Fibroblast of skin of scalp (primary cell): ENCODE data around the gene COL10A1.

Source experiments
- DNase-seq: peaks from one replicate; pipeline ENCODE4 v3.0.0-alpha.2; 2013

Gene COL10A1

GRCh38 chr6:116083052-116083451 lies 42.9 kb downstream of the COL10A1 start:
- no peak for DNase-seq

GRCh38 chr6:116078945-116079344 lies 47.0 kb downstream of the COL10A1 start:
- DNase-seq: no peak

DNA sequence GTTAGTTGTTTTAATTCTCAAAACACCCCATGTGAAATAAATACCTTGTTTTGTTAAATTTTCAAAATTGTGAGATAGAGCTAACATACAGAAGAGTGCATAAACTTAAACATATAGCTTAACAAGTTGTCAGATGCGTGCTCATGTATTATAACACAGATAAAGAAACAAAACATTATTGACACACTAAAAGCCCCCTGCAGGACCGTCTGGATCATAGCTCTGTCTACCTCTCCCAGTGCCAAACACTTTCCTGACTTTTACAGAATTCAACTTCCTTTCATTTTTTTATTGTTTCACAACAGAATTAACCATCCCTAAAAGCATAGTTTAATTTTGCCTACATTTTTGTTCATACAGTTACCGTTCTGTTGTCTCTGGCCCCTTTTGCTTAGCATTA lies 47.4 kb downstream of the COL10A1 start:
- no peak for DNase-seq

GRCh38 chr6:116074732-116075390 lies 51.1 kb downstream of the COL10A1 start:
- no peak for DNase-seq

GRCh38 chr6:116073765-116074440 lies 52.0 kb downstream of the COL10A1 start:
- no peak for DNase-seq

DNA sequence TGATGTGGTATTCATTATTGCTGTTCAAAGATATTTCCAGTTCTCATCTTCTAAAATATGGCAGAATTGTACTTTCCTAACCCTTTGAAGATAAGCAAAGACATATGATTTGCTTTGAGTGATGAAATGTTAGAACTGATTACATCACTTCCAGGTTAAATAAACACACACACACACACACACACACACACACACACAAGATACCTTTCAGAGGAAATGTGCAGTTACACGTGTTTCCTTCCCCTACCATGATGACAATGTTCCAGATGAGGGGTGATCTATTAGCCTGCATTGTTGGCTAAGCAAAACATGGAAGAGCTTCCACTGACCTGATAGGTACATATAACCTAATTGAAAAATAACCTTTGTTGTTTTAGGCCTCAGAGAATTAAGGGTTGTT lies 53.6 kb downstream of the COL10A1 start:
- DNase-seq: no peak

- DNase-seq: no peak
Observed at GRCh38 chr6:116070616-116071389, 55.1 kb downstream of the COL10A1 start.

DNA sequence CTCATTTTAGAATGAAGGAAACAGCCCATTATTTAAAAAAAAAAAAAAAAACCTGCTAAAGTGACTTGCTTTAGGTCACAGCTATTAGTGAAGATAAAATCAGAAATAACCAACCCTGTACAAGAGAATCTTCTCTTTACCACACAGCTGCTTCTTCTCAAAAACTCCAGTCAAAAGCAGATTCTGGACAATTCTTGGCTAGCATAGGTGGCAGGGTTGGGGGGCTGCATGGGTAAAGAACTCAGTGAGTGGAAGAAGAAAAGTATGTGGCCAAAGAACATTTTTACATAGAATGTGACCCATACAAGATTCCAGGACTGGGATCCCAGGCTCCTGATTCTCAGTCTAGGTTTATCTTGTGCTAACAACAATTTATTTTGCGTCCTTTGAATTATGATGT lies 55.8 kb downstream of the COL10A1 start:
- DNase-seq: no peak
